Dedifferentiated amniotic fluid mesenchymal stem cell (primary cell): ENCODE measurements around the gene LRP10.
"Not testable (repeated sequence)": the region's sequence is repeated elsewhere in the genome, so short reads cannot be mapped to it uniquely, and the experiment has no call there.

Experiments used
- DNase-seq: peaks from one replicate; pipeline ENCODE4 v3.0.0-alpha.2; 2016; ENCODE audit errors: extremely low spot score

The LRP10 gene

GRCh38 chr14:22887260-22887989, 15.9 kb downstream of the LRP10 start:
- DNase-seq, result peak; percentile 25

DNA sequence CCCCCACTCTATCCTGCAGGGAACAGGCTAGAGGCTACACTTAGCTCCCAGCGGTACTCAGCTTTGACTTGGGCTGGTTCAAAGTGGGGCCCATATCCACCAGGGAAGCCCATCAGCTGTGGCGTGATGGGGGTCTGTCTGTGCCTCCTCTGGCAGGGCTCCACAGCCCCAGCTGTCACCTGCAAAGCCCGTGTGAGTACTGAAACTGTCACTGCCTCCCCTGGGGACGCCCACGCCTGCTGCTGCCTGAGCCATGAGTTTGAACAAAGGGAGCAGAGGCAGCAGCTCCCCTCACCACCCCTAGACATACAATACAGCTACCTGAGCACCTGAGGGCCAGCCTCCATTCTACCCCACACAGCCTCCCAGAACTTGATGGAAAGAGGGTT, 16.4 kb downstream of the LRP10 start:
- DNase-seq, result no peak

GRCh38 chr14:22888662-22889061, 17.1 kb downstream of the LRP10 start:
- DNase-seq, result no peak

GRCh38 chr14:22890416-22890815, 18.9 kb downstream of the LRP10 start:
- no peak for DNase-seq

DNA sequence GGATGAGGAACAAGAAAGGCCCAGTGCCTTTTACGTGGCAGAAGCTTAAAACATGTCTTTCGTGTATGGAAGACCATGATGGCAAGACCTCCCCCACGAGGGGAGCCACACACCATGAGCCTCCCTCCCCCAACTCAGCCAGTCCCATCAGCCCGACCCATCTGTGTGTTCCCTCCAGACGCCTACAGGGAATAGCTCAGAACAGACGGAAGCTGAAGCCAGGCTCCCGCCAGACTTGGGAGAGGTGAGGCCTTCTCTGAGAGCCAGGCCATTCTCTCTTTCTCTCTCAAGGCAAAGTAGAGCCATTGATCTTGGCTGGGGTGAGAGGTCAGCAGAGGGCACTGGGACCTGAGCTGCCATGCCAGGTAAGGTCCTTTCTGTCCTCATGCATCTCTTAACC, 20.9 kb downstream of the LRP10 start:
- no peak for DNase-seq

GRCh38 chr14:22893706-22894105, 22.2 kb downstream of the LRP10 start:
- DNase-seq, result no peak

GRCh38 chr14:22895402-22895801, 23.9 kb downstream of the LRP10 start:
- no peak for DNase-seq

DNA sequence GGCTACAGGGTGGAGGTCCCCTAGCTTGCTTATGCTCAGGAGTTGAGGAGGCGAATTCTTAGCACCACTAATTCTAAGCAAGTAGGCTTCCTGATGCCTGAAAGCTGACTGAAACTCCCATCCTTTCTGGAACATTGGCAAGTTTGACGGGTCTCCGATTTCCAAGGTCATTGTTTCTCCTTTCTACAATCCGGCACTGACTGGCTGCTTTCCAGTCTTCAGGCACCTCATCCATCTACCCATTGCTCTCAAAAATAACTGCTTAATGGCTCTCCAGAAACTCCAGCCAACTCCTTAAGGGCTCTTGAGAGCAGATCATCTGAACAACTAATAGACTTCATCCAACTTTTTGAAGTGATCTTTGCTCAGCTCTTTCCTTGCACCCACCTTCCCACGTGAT, 24.8 kb downstream of the LRP10 start:
- DNase-seq, result no peak

DNA sequence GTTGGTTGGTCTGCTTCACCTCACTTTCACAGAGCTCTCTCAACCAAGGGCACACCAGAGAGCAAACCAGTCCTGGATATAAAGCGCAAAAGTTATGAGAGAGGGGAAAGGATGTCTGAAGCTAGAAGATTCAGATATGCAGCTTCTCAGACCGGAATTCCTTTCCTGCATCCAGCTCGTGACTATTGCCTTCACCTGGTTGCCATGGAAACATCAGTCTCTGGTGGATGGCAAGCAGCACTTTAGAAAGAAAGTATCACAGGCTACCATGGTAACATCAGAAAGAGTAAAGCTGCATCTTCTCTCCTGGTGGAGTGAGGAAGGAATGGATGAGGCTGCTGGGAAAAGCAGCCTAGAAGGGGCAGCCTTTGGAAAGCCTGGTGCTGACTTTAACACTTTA, 25.2 kb downstream of the LRP10 start:
- no peak for DNase-seq

DNA sequence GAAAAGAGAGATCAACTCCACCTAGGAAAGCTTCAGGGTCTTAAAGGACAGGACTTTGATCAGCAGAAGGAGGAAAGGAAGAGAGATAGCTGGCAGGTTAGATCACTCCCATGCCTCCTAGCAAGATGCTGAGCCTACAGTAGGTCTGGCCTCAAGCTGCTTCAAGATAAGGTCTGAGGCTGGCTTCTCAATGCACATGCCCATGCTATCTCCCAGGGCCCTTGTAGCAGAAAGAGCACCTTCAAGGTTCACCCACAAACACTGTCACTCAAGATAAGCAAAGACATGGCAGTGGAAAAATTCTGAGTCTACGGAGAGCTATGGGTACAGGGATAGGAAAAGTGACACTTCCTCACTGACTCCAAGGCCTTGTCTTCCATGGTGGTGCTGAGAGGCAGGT, 25.8 kb downstream of the LRP10 start:
- DNase-seq, result no peak

GRCh38 chr14:22898302-22899090, 27.0 kb downstream of the LRP10 start:
- DNase-seq, result peak; percentile 26

- DNase-seq, result peak; percentile 63
Observed at GRCh38 chr14:22900081-22900799, 28.7 kb downstream of the LRP10 start.

DNA sequence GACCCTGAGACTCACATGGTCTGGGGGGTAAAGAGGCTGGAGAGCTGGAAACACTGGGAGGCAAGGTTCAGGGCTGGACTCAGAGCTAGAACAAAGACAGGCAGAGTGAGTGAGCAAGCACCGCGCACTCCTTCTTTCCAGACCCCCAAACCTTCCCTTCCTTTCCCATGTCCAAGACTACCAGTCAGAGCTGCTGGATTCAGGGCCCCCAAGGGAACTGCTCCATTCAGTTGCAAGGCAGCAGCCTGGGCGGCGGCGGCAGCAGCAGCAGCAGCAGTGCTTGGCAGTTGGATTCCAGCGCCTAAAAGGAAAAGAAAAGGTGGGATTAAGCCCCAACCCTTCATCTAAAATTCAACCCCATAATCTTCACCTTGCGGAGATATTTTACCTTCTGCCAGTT, 30.3 kb downstream of the LRP10 start:
- DNase-seq, result no peak

- no peak for DNase-seq
Observed at GRCh38 chr14:22903742-22904087, 32.2 kb downstream of the LRP10 start.

- no peak for DNase-seq
Observed at GRCh38 chr14:22905627-22906026, 34.1 kb downstream of the LRP10 start.

DNA sequence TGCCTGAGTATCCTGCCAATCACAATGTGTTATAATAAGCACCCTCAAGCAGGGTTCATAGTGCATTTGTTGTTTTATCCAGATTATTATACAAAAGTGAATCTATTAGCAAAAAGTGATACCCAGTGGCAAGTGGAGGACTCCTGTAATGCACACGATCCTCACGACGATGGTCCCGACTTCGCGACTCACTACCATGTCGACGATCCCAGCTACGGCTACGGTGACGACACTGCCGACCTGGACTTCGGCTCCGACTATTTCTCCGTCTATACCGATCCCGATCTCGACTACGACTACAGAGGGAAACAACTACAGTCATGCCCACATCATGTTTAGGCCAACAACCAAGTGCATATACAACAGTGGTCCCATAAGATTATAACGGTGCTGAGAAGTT, 34.5 kb downstream of the LRP10 start:
- no peak for DNase-seq

GRCh38 chr14:22907429-22907828, 35.9 kb downstream of the LRP10 start:
- no peak for DNase-seq

DNA sequence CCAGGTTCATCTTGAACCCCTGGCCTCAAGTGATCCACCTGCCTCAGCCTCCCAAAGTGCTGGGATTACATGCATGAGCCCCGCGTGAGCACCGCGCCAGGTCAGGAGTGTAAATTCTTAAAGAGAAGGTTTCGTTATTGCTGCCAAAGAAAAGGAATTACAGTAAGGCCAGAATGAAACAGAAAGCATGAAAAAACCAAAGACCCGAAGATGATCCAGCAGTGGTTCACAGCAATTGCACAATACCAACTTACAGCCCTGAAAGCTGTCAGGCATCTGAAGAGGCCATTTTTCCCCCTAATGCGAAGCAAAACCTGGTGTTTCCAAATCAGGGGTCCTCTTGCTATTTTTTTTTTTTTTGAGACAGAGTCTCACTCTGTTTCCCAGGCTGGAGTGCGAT, 37.1 kb downstream of the LRP10 start:
- DNase-seq, result peak; percentile 16

DNA sequence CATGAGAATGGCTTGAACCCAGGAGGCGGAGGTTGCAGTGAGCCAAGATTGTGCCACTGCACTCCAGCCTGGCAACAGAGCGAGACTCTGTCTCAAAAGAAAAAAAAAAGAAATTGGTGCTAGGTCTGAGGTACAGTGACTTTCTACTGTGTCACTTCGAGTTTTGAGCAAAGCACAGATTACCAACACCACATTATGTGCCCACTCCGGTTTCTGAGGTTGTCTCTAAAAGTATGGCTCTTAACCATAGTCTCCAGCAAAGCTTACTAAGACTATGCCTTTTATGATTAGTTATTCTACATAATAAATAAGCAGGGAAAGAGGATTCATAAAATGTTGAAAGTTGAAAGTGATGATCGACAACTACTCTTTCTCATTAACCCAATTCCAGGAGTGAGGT, 39.4 kb downstream of the LRP10 start:
- no peak for DNase-seq

DNA sequence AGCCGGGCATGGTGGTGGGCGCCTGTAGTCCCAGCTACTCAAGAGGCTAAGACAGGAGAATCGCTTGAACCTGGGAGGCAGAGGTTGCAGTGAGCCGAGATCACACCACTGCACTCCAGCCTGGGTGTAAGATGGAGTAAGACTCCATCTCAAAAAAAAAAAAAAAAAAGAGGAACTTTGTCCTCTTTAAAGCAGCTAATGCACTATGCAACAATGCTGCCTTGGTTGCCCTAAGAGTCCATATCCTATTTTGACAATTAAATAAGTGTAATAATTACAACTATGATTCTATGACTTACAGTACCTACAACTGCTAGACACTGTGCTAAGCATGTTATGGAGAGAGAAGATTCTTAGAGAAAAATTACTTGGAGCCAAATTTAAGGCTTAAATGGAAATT, 43.3 kb downstream of the LRP10 start:
- not testable (repeated sequence) for DNase-seq

- peak; percentile 40 for DNase-seq
Observed at GRCh38 chr14:22915886-22916521, 44.5 kb downstream of the LRP10 start.
